ENCODE data around the gene MACROD1. TPM values are rescaled to one million over a fixed set of nuclear protein-coding genes. Genes with fewer than 3 reads are reported as not detected.

The MACROD1 gene
- total and polyA plus RNA-seq, 9 donors, result 21.1 to 50.2 (median 32.2) TPM

- H3K9me3 ChIP-seq, result no peaks in the 10 kb centered on the region
- H3K27ac ChIP-seq, result no peak overlapping the region
- no peaks in the 10 kb centered on the region for H3K27me3 ChIP-seq
- intact Hi-C loops (cut with DNase I), result loop anchor here (5.0 to 10.0 kb wide), 4 partner anchors 149 to 317 kb away; partner anchors contain the start of gene MARK2 (in 3 of the 4)
- 82 to 93% (median 88%) methylated on average over 5 to 8 of the region's 8 CpGs for WGBS, 3 donors
- TF ChIP-seq POLR2A (IDR thresholded peaks at IDR 0.05) (no peak), EP300 (IDR thresholded peaks at IDR 0.05) (no peak), CTCF (IDR thresholded peaks at IDR 0.05) (no peak)
- no peak overlapping the region for H3K4me3 ChIP-seq
- H3K36me3 ChIP-seq, result no peaks in the 10 kb centered on the region
- no peak for DNase-seq
- H3K4me1 ChIP-seq (ENCODE audit: insufficient read depth), result peaks cover 17% of the 10 kb centered on the region
Measured at GRCh38 chr11:64151337-64151736, 14.6 kb downstream of the MACROD1 start.

GRCh38 chr11:64150481-64151239 is 15.3 kb downstream of the MACROD1 start:
- TF ChIP-seq CTCF (IDR thresholded peaks at IDR 0.05) (no peak), POLR2A (IDR thresholded peaks at IDR 0.05) (no peak), EP300 (IDR thresholded peaks at IDR 0.05) (no peak)
- Histone ChIP-seq H3K27me3 (no peaks in the 10 kb centered on the region), H3K4me3 (no peak overlapping the region), H3K4me1 (ENCODE audit: insufficient read depth) (peaks cover 17% of the 10 kb centered on the region), H3K36me3 (no peaks in the 10 kb centered on the region), H3K9me3 (no peaks in the 10 kb centered on the region), H3K27ac (no peak overlapping the region)
- no peak for DNase-seq
- 82 to 86% (median 86%) methylated on average over 24 of the region's 24 CpGs for WGBS, 3 donors
- intact Hi-C loops (cut with DNase I), result loop anchor here (5.0 to 10.0 kb wide), 4 partner anchors 148 to 316 kb away; partner anchors contain the start of gene MARK2 (in 3 of the 4)

- TF ChIP-seq POLR2A (IDR thresholded peaks at IDR 0.05), result no peak
- TF ChIP-seq EP300 (IDR thresholded peaks at IDR 0.05), result no peak
- no peak for TF ChIP-seq CTCF (IDR thresholded peaks at IDR 0.05)
- H3K9me3 ChIP-seq, result no peaks in the 10 kb centered on the region
- peaks cover 17% of the 10 kb centered on the region for H3K4me1 ChIP-seq (ENCODE audit: insufficient read depth)
- H3K27me3 ChIP-seq, result no peaks in the 10 kb centered on the region
- intact Hi-C loops (cut with DNase I), result loop anchor here (5.0 to 10.0 kb wide), 4 partner anchors 148 to 315 kb away; partner anchors contain the start of gene MARK2 (in 3 of the 4)
- no peaks in the 10 kb centered on the region for H3K36me3 ChIP-seq
- no peak overlapping the region for H3K4me3 ChIP-seq
- no peak for DNase-seq
- no peak overlapping the region for H3K27ac ChIP-seq
- WGBS, 3 donors, result 90 to 93% (median 93%) methylated on average over 15 of the region's 15 CpGs
Measured at GRCh38 chr11:64150051-64150450, 15.9 kb downstream of the MACROD1 start.

GRCh38 chr11:64148917-64149617 is 16.8 kb downstream of the MACROD1 start:
- TF ChIP-seq CTCF (IDR thresholded peaks at IDR 0.05) (no peak), EP300 (IDR thresholded peaks at IDR 0.05) (no peak), POLR2A (IDR thresholded peaks at IDR 0.05) (no peak)
- no peak overlapping the region for H3K4me3 ChIP-seq
- no peaks in the 10 kb centered on the region for H3K27me3 ChIP-seq
- no peaks in the 10 kb centered on the region for H3K9me3 ChIP-seq
- intact Hi-C loops (cut with DNase I), result loop anchor here in 1 of 4 donors (10.0 kb wide), 1 partner anchor 314 kb away; the partner anchor contains the start of gene MARK2
- no peak for DNase-seq
- H3K36me3 ChIP-seq, result no peaks in the 10 kb centered on the region
- peaks cover 16% of the 10 kb centered on the region for H3K4me1 ChIP-seq (ENCODE audit: insufficient read depth)
- no peak overlapping the region for H3K27ac ChIP-seq
- WGBS, 3 donors, result 73 to 76% (median 73%) methylated on average over 25 of the region's 25 CpGs
